ENCODE measurements around the gene NECAB2.

The NECAB2 gene

GRCh38 chr16:84024854-84025253 is 56.8 kb downstream of the NECAB2 start:
- DNase-seq (ENCODE audit: low read depth, low spot score): no peak

- DNase-seq (ENCODE audit: low read depth, low spot score): peak; percentile 42
These were observed 58.6 kb downstream of the NECAB2 start for GRCh38 chr16:84026606-84027005.

- no peak for DNase-seq (ENCODE audit: low read depth, low spot score)
These were observed 59.6 kb downstream of the NECAB2 start for GRCh38 chr16:84027625-84028024.

GRCh38 chr16:84029297-84030047 is 61.4 kb downstream of the NECAB2 start:
- no peak for DNase-seq (ENCODE audit: low read depth, low spot score)

GRCh38 chr16:84031556-84031955 is 63.5 kb downstream of the NECAB2 start:
- no peak for DNase-seq (ENCODE audit: low read depth, low spot score)

GRCh38 chr16:84032458-84033178 is 64.6 kb downstream of the NECAB2 start:
- DNase-seq (ENCODE audit: low read depth, low spot score): no peak

GRCh38 chr16:84033251-84034195 is 65.5 kb downstream of the NECAB2 start:
- DNase-seq (ENCODE audit: low read depth, low spot score): no peak

GRCh38 chr16:84034516-84034915 is 66.5 kb downstream of the NECAB2 start:
- no peak for DNase-seq (ENCODE audit: low read depth, low spot score)

GRCh38 chr16:84036131-84036530 is 68.1 kb downstream of the NECAB2 start:
- DNase-seq (ENCODE audit: low read depth, low spot score): no peak

- no peak for DNase-seq (ENCODE audit: low read depth, low spot score)
These were observed 69.0 kb downstream of the NECAB2 start for GRCh38 chr16:84036982-84037425.

- DNase-seq (ENCODE audit: low read depth, low spot score): no peak
These were observed 70.4 kb downstream of the NECAB2 start for GRCh38 chr16:84038469-84038868.

GRCh38 chr16:84039696-84040095 is 71.7 kb downstream of the NECAB2 start:
- no peak for DNase-seq (ENCODE audit: low read depth, low spot score)

GRCh38 chr16:84040226-84040822 is 72.3 kb downstream of the NECAB2 start:
- no peak for DNase-seq (ENCODE audit: low read depth, low spot score)

GRCh38 chr16:84040823-84041820 is 73.1 kb downstream of the NECAB2 start:
- DNase-seq (ENCODE audit: low read depth, low spot score): peak; percentile 65

GRCh38 chr16:84041881-84042280 is 73.8 kb downstream of the NECAB2 start:
- DNase-seq (ENCODE audit: low read depth, low spot score): no peak

- no peak for DNase-seq (ENCODE audit: low read depth, low spot score)
These were observed 74.3 kb downstream of the NECAB2 start, which contains the start of gene SLC38A8 for GRCh38 chr16:84042308-84042878. SLC38A8 (minus strand) TSS chr16:84042795; CDS start chr16:84042157, 638 bp downstream.

GRCh38 chr16:84042879-84043485 is 74.9 kb downstream of the NECAB2 start:
- DNase-seq (ENCODE audit: low read depth, low spot score): peak; percentile 79

GRCh38 chr16:84043486-84044117 is 75.6 kb downstream of the NECAB2 start:
- peak; percentile 94 for DNase-seq (ENCODE audit: low read depth, low spot score)

- peak; percentile 80 for DNase-seq (ENCODE audit: low read depth, low spot score)
These were observed 76.1 kb downstream of the NECAB2 start for GRCh38 chr16:84044118-84044488.
